ENCODE measurements around the gene STX16. TPM values are rescaled to one million over a fixed set of nuclear protein-coding genes. Genes with fewer than 3 reads are reported as not detected.

The STX16 gene
- total and polyA plus RNA-seq, 9 of the 15 experiments (the other 6 are each of a cell fraction or from before 2014, with no cell fraction given) = 4.4 to 43.5 (median 14.7) TPM

DNA sequence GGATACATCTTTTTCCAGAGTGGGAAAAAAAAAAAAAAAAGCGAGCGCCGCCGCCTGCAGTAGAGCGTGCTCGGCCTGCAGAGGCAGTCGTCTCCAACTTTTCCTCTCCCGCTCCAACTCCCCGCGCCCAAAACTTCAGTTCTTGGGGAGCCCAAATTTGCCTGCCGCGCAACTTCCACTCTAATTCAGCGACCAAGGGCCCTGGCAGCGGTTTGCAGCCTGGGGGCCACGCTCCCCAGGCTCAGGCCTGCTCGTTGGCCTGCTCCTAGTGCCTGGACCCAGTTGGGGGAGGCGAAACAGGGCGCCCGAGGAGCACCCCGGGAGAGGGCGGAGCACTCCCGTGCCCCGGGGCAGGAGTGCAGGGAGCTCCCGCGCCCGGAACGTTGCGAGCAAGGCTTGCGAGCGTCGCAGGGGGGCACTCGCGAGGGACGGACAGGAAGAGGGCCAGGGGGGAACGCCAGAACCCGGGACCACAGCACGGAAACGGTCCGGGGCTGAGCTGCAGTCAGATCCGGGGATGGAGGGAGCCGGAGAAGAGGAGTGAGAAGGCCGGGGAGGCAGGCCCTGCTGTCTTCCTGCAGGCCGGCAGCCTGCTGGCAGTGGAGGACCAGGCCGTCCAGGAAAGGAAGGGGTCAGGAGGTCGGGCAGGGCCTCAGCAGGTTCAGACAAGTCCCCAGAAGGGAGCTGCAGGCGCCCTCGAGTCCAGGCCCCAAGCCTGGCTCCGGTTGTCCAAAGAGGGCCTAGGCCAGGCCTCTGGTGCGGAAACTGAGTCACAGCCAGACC is at the start of gene STX16 (continued):
- TF ChIP-seq EP400 (IDR thresholded peaks at IDR 0.05) (peak; percentile 80), ZC3H8 (IDR thresholded peaks at IDR 0.05) (peak; percentile 55; the same call in 1 of the 2 replicates), BRD4 (IDR thresholded peaks at IDR 0.05) (peak; percentile 89), ETV6 (IDR thresholded peaks at IDR 0.05; ENCODE audit: borderline replicate concordance in 1 of 2, low read depth in 2 of 2, low read length in 1 of 2) (peak; percentile 59 to 69; a peak in 2 of 4 replicates), ETV6 (CRISPR knock-in tag; IDR thresholded peaks at IDR 0.05; ENCODE audit: borderline replicate concordance) (no peak), ZNF232 (CRISPR knock-in tag; IDR thresholded peaks at IDR 0.05) (peak; percentile 63; the same call in 1 of the 2 replicates), KDM4B (IDR thresholded peaks at IDR 0.05; ENCODE audit: borderline replicate concordance in 2 of 2, low read depth in 1 of 2) (peak in 1 of 2 experiments; percentile 100; a peak in 2 of 4 replicates), SMARCA4 (IDR thresholded peaks at IDR 0.05) (0 out of 2 replicates have a peak, but pooled peaks have one; percentile 17), NCOA4 (IDR thresholded peaks at IDR 0.05; ENCODE audit: partially characterized antibody) (no peak), RCOR1 (IDR thresholded peaks at IDR 0.05; ENCODE audit: borderline replicate concordance in 1 of 2, low read depth in 2 of 2, low read length in 2 of 2) (peak in 1 of 2 experiments; percentile 87; a peak in 2 of 4 replicates), ZFP1 (CRISPR knock-in tag; IDR thresholded peaks at IDR 0.05) (no peak), ETV1 (tag; conservative IDR thresholded peaks at IDR 0.05; ENCODE audit: low read depth) (peak; percentile 78), CAMTA2 (CRISPR knock-in tag; conservative IDR thresholded peaks at IDR 0.05) (peak; percentile 80; the same call in 1 of the 2 replicates), BCOR (IDR thresholded peaks at IDR 0.05) (peak; percentile 85), KLF6 (CRISPR knock-in tag; IDR thresholded peaks at IDR 0.05; ENCODE audit: borderline replicate concordance) (peak; percentile 45; the same call in 1 of the 2 replicates)
- TF ChIP-seq, protein P1, sequence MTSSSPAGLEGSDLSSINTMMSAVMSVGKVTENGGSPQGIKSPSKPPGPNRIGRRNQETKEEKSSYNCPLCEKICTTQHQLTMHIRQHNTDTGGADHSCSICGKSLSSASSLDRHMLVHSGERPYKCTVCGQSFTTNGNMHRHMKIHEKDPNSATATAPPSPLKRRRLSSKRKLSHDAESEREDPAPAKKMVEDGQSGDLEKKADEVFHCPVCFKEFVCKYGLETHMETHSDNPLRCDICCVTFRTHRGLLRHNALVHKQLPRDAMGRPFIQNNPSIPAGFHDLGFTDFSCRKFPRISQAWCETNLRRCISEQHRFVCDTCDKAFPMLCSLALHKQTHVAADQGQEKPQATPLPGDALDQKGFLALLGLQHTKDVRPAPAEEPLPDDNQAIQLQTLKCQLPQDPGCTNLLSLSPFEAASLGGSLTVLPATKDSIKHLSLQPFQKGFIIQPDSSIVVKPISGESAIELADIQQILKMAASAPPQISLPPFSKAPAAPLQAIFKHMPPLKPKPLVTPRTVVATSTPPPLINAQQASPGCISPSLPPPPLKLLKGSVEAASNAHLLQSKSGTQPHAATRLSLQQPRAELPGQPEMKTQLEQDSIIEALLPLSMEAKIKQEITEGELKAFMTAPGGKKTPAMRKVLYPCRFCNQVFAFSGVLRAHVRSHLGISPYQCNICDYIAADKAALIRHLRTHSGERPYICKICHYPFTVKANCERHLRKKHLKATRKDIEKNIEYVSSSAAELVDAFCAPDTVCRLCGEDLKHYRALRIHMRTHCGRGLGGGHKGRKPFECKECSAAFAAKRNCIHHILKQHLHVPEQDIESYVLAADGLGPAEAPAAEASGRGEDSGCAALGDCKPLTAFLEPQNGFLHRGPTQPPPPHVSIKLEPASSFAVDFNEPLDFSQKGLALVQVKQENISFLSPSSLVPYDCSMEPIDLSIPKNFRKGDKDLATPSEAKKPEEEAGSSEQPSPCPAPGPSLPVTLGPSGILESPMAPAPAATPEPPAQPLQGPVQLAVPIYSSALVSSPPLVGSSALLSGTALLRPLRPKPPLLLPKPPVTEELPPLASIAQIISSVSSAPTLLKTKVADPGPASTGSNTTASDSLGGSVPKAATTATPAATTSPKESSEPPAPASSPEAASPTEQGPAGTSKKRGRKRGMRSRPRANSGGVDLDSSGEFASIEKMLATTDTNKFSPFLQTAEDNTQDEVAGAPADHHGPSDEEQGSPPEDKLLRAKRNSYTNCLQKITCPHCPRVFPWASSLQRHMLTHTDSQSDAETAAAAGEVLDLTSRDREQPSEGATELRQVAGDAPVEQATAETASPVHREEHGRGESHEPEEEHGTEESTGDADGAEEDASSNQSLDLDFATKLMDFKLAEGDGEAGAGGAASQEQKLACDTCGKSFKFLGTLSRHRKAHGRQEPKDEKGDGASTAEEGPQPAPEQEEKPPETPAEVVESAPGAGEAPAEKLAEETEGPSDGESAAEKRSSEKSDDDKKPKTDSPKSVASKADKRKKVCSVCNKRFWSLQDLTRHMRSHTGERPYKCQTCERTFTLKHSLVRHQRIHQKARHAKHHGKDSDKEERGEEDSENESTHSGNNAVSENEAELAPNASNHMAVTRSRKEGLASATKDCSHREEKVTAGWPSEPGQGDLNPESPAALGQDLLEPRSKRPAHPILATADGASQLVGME (CRISPR knock-in tag; IDR thresholded peaks at IDR 0.05) = peak; percentile 93
- TF ChIP-seq, protein P2, sequence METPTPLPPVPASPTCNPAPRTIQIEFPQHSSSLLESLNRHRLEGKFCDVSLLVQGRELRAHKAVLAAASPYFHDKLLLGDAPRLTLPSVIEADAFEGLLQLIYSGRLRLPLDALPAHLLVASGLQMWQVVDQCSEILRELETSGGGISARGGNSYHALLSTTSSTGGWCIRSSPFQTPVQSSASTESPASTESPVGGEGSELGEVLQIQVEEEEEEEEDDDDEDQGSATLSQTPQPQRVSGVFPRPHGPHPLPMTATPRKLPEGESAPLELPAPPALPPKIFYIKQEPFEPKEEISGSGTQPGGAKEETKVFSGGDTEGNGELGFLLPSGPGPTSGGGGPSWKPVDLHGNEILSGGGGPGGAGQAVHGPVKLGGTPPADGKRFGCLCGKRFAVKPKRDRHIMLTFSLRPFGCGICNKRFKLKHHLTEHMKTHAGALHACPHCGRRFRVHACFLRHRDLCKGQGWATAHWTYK (CRISPR knock-in tag; IDR thresholded peaks at IDR 0.05) = peak; percentile 70; the same call in 1 of the 2 replicates
- TF ChIP-seq, protein P3, sequence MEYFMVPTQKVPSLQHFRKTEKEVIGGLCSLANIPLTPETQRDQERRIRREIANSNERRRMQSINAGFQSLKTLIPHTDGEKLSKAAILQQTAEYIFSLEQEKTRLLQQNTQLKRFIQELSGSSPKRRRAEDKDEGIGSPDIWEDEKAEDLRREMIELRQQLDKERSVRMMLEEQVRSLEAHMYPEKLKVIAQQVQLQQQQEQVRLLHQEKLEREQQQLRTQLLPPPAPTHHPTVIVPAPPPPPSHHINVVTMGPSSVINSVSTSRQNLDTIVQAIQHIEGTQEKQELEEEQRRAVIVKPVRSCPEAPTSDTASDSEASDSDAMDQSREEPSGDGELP (CRISPR knock-in tag; IDR thresholded peaks at IDR 0.05; ENCODE audit: borderline replicate concordance) = peak; percentile 77
